PC-9 (cell line): Measurements from ENCODE around the gene SCART1.
"Not testable (repeated sequence)": the region's sequence is repeated elsewhere in the genome, so short reads cannot be mapped to it uniquely, and the experiment has no call there.

Source experiments
- EZH2 ChIP-seq: fragments of 200-600 bp; sonication (generic); IDR thresholded peaks from 2 replicates; pipeline ENCODE4 v1.8.0; 2017; ENCODE audit warnings: antibody characterized with exemption, low read depth
- TF ChIP-seq, protein P1 (sequence below): fragments of 200-600 bp; sonication (generic); conservative IDR thresholded peaks from 2 replicates; pipeline ENCODE4 v1.6.1; 2017; ENCODE audit warnings: mixed run types, antibody characterized with exemption, mild to moderate bottlenecking, moderate library complexity

DNA sequence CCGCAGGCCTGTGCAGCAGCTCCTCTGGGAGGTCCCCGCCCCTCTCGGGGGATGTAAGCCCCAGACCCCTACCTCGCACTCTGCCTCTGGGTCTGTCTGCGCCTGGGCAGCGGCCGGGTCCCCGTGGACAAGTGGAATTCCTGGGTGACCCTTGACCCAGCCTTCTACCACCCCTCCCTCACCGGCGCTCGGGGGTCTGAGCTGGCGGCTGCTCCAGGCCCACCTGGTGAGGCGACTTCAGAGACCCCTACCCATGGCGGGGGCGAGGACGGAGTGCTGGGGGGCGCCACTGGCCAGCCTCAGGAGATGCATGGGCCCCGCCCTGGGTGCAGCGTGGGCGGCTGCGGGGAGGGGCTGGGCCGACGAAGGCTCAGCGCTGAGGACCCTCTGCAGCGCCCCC is 21.0 kb upstream of the SCART1 start:
- TF ChIP-seq, protein P1, sequence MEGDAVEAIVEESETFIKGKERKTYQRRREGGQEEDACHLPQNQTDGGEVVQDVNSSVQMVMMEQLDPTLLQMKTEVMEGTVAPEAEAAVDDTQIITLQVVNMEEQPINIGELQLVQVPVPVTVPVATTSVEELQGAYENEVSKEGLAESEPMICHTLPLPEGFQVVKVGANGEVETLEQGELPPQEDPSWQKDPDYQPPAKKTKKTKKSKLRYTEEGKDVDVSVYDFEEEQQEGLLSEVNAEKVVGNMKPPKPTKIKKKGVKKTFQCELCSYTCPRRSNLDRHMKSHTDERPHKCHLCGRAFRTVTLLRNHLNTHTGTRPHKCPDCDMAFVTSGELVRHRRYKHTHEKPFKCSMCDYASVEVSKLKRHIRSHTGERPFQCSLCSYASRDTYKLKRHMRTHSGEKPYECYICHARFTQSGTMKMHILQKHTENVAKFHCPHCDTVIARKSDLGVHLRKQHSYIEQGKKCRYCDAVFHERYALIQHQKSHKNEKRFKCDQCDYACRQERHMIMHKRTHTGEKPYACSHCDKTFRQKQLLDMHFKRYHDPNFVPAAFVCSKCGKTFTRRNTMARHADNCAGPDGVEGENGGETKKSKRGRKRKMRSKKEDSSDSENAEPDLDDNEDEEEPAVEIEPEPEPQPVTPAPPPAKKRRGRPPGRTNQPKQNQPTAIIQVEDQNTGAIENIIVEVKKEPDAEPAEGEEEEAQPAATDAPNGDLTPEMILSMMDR, result not testable (repeated sequence)
- TF ChIP-seq EZH2, result not testable (repeated sequence)
